ENCODE data around the gene DNAH17.

The DNAH17 gene

DNA sequence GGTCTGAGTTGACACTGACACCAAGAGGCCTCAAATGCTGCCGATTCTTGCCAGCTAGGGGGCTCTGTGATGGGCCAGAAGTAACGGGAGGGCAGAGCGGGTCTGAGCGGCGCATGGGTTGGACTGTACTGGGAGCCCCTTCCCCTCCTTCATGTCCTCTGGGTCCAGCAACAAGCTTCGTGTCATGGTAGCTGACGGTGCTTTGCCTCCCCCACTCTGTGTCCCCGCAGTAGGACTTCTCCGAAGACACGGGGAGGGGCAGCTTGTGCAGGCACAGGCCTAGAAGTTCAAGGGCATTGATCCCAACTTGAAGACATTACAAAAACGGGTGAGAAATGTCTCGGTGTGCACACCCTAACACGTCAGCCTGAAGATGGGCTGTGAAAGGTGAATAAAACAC lies 39.8 kb upstream of the DNAH17 start:
- Histone ChIP-seq H3K9ac (ENCODE audit: low read length) (no peak overlapping the region), H3K36me3 (ENCODE audit: insufficient read depth, low read length) (no peaks in the 10 kb centered on the region), H3K4me3 (ENCODE audit: low read depth in 1 of 2, low read length in 2 of 2) (no peak overlapping the region), H3K27ac (ENCODE audit: low read depth, low read length) (no peak overlapping the region), H3K9me3 (ENCODE audit: low read length) (no peaks in the 10 kb centered on the region), H3K4me1 (ENCODE audit: insufficient read depth, low read length) (peaks cover 20% of the 10 kb centered on the region), H3K27me3 (ENCODE audit: control insufficient read depth in 1 of 2, insufficient read depth in 2 of 2, low read length in 2 of 2) (no peaks in the 10 kb centered on the region)

GRCh38 chr17:78615631-78616030 lies 38.4 kb upstream of the DNAH17 start:
- Histone ChIP-seq H3K27me3 (ENCODE audit: control insufficient read depth in 1 of 2, insufficient read depth in 2 of 2, low read length in 2 of 2) (no peaks in the 10 kb centered on the region), H3K4me3 (ENCODE audit: low read depth in 1 of 2, low read length in 2 of 2) (no peak overlapping the region)

GRCh38 chr17:78613416-78613815 lies 36.2 kb upstream of the DNAH17 start:
- no peaks in the 10 kb centered on the region for H3K36me3 ChIP-seq (ENCODE audit: insufficient read depth, low read length)
- H3K27me3 ChIP-seq (ENCODE audit: control insufficient read depth in 1 of 2, insufficient read depth in 2 of 2, low read length in 2 of 2) = no peaks in the 10 kb centered on the region
- no peak overlapping the region for H3K27ac ChIP-seq (ENCODE audit: low read depth, low read length)
- peaks cover 51% of the 10 kb centered on the region for H3K4me1 ChIP-seq (ENCODE audit: insufficient read depth, low read length)
- no peak overlapping the region for H3K9ac ChIP-seq (ENCODE audit: low read length)
- H3K9me3 ChIP-seq (ENCODE audit: low read length) = no peaks in the 10 kb centered on the region
- no peak overlapping the region for H3K4me3 ChIP-seq (ENCODE audit: low read depth in 1 of 2, low read length in 2 of 2)

More at GRCh38 chr17:78615631-78616030, 38.4 kb upstream of the DNAH17 start:
- no peak overlapping the region for H3K27ac ChIP-seq (ENCODE audit: low read depth, low read length)
- no peaks in the 10 kb centered on the region for H3K36me3 ChIP-seq (ENCODE audit: insufficient read depth, low read length)
- H3K9ac ChIP-seq (ENCODE audit: low read length) = no peak overlapping the region
- H3K9me3 ChIP-seq (ENCODE audit: low read length) = no peaks in the 10 kb centered on the region
- H3K4me1 ChIP-seq (ENCODE audit: insufficient read depth, low read length) = peaks cover 31% of the 10 kb centered on the region

DNA sequence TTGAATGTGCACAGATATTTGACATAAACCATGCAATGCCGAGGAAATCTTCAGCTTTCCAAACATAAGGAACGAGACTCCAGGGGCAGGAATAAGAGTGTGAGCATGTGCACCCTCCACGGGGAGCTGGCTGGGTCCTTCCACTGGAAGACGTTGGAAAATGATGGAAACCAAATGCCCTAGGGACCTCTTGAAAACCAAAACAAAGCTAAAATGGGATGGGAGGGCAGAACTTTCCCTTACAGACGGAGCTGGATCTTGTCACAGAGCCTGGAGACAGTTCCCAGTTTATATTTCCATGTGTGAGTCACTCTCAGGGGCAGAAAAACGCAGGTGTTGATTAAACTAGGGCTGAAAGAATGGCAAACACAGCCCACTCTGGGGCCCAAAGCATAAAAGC lies 34.4 kb upstream of the DNAH17 start:
- H3K4me1 ChIP-seq (ENCODE audit: insufficient read depth, low read length) = peaks cover 38% of the 10 kb centered on the region
- H3K27me3 ChIP-seq (ENCODE audit: control insufficient read depth in 1 of 2, insufficient read depth in 2 of 2, low read length in 2 of 2) = no peaks in the 10 kb centered on the region
- H3K36me3 ChIP-seq (ENCODE audit: insufficient read depth, low read length) = no peaks in the 10 kb centered on the region
- H3K9me3 ChIP-seq (ENCODE audit: low read length) = no peaks in the 10 kb centered on the region
- no peak overlapping the region for H3K4me3 ChIP-seq (ENCODE audit: low read depth in 1 of 2, low read length in 2 of 2)
- H3K27ac ChIP-seq (ENCODE audit: low read depth, low read length) = peak overlapping the region; percentile 16
- no peak overlapping the region for H3K9ac ChIP-seq (ENCODE audit: low read length)

DNA sequence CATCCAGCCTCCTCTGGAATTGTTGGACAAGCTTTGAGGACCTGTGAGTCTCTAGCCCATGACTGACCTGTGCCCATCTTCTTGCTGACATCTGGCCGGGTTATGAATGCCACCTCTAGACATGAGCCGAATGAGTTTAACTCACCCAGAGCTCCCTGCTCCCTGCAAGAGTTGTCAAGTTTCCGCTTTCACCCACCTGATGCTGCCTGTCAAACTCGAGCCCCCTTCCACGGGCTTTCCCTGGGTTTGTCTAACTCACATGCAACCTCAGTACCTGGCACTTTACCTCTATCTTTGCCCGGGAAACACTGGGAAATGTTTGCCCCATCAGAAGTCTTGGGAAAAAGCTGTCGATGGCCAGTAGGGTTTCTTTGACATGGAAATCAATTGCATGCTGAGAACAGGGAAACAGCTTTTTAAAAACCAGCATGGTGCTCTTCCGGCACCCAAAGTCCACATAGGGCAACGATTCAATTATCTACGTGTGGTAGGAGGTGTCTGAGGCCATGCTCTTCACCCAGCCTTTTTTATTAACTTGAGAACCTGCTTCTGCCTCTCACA lies 33.8 kb upstream of the DNAH17 start:
- Histone ChIP-seq H3K9ac (ENCODE audit: low read length) (no peak overlapping the region), H3K4me1 (ENCODE audit: insufficient read depth, low read length) (peaks cover 38% of the 10 kb centered on the region), H3K4me3 (ENCODE audit: low read depth in 1 of 2, low read length in 2 of 2) (no peak overlapping the region), H3K9me3 (ENCODE audit: low read length) (no peaks in the 10 kb centered on the region), H3K27ac (ENCODE audit: low read depth, low read length) (peak overlapping the region; percentile 16), H3K36me3 (ENCODE audit: insufficient read depth, low read length) (no peaks in the 10 kb centered on the region), H3K27me3 (ENCODE audit: control insufficient read depth in 1 of 2, insufficient read depth in 2 of 2, low read length in 2 of 2) (no peaks in the 10 kb centered on the region)

DNA sequence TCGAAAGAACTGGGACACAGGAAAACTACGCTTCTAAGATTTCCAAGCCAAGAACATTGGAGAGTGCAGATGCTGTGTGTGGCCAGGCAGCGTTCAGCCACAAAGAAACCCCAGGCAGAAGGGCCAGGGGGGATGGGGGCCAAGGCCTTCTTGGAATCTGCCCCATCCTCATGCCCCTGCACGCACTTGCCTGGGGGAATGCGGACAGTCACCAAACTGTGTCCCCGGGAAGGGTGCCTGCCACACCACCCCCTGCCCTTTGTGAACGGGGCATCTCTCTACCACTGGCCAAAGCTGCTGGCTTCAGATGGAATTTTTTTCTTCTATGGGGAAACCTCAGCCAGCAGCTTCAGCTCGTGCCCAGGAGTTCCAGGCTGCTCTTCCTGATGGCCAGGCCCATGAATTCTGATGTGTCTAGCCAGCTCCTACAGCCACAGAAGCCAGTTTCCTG lies 32.0 kb upstream of the DNAH17 start:
- H3K27me3 ChIP-seq (ENCODE audit: control insufficient read depth in 1 of 2, insufficient read depth in 2 of 2, low read length in 2 of 2) = no peaks in the 10 kb centered on the region
- H3K4me1 ChIP-seq (ENCODE audit: insufficient read depth, low read length) = peaks cover 38% of the 10 kb centered on the region
- H3K36me3 ChIP-seq (ENCODE audit: insufficient read depth, low read length) = no peaks in the 10 kb centered on the region
- H3K27ac ChIP-seq (ENCODE audit: low read depth, low read length) = no peak overlapping the region
- no peak overlapping the region for H3K4me3 ChIP-seq (ENCODE audit: low read depth in 1 of 2, low read length in 2 of 2)
- no peak overlapping the region for H3K9ac ChIP-seq (ENCODE audit: low read length)
- H3K9me3 ChIP-seq (ENCODE audit: low read length) = no peaks in the 10 kb centered on the region

- Histone ChIP-seq H3K27ac (ENCODE audit: low read depth, low read length) (no peak overlapping the region), H3K4me1 (ENCODE audit: insufficient read depth, low read length) (peaks cover 38% of the 10 kb centered on the region), H3K36me3 (ENCODE audit: insufficient read depth, low read length) (no peaks in the 10 kb centered on the region), H3K9me3 (ENCODE audit: low read length) (no peaks in the 10 kb centered on the region), H3K4me3 (ENCODE audit: low read depth in 1 of 2, low read length in 2 of 2) (no peak overlapping the region), H3K27me3 (ENCODE audit: control insufficient read depth in 1 of 2, insufficient read depth in 2 of 2, low read length in 2 of 2) (no peaks in the 10 kb centered on the region), H3K9ac (ENCODE audit: low read length) (no peak overlapping the region)
Measured at GRCh38 chr17:78608804-78609186, 31.6 kb upstream of the DNAH17 start.

- Histone ChIP-seq H3K27ac (ENCODE audit: low read depth, low read length) (no peak overlapping the region), H3K9me3 (ENCODE audit: low read length) (no peaks in the 10 kb centered on the region), H3K4me3 (ENCODE audit: low read depth in 1 of 2, low read length in 2 of 2) (no peak overlapping the region), H3K36me3 (ENCODE audit: insufficient read depth, low read length) (no peaks in the 10 kb centered on the region), H3K4me1 (ENCODE audit: insufficient read depth, low read length) (peaks cover 38% of the 10 kb centered on the region), H3K9ac (ENCODE audit: low read length) (no peak overlapping the region), H3K27me3 (ENCODE audit: control insufficient read depth in 1 of 2, insufficient read depth in 2 of 2, low read length in 2 of 2) (no peaks in the 10 kb centered on the region)
Measured at GRCh38 chr17:78608122-78608803, 31.1 kb upstream of the DNAH17 start.

- H3K27me3 ChIP-seq (ENCODE audit: control insufficient read depth in 1 of 2, insufficient read depth in 2 of 2, low read length in 2 of 2) = no peaks in the 10 kb centered on the region
- peaks cover 32% of the 10 kb centered on the region for H3K4me1 ChIP-seq (ENCODE audit: insufficient read depth, low read length)
- H3K9me3 ChIP-seq (ENCODE audit: low read length) = no peaks in the 10 kb centered on the region
- H3K27ac ChIP-seq (ENCODE audit: low read depth, low read length) = no peak overlapping the region
- H3K36me3 ChIP-seq (ENCODE audit: insufficient read depth, low read length) = no peaks in the 10 kb centered on the region
- H3K9ac ChIP-seq (ENCODE audit: low read length) = no peak overlapping the region
- H3K4me3 ChIP-seq (ENCODE audit: low read depth in 1 of 2, low read length in 2 of 2) = no peak overlapping the region
Measured at GRCh38 chr17:78607038-78607437, 29.8 kb upstream of the DNAH17 start.

- Histone ChIP-seq H3K4me1 (ENCODE audit: insufficient read depth, low read length) (peaks cover 21% of the 10 kb centered on the region), H3K4me3 (ENCODE audit: low read depth in 1 of 2, low read length in 2 of 2) (no peak overlapping the region), H3K36me3 (ENCODE audit: insufficient read depth, low read length) (no peaks in the 10 kb centered on the region), H3K9me3 (ENCODE audit: low read length) (no peaks in the 10 kb centered on the region), H3K27ac (ENCODE audit: low read depth, low read length) (no peak overlapping the region), H3K9ac (ENCODE audit: low read length) (no peak overlapping the region), H3K27me3 (ENCODE audit: control insufficient read depth in 1 of 2, insufficient read depth in 2 of 2, low read length in 2 of 2) (no peaks in the 10 kb centered on the region)
Measured at GRCh38 chr17:78605886-78606285, 28.7 kb upstream of the DNAH17 start.

DNA sequence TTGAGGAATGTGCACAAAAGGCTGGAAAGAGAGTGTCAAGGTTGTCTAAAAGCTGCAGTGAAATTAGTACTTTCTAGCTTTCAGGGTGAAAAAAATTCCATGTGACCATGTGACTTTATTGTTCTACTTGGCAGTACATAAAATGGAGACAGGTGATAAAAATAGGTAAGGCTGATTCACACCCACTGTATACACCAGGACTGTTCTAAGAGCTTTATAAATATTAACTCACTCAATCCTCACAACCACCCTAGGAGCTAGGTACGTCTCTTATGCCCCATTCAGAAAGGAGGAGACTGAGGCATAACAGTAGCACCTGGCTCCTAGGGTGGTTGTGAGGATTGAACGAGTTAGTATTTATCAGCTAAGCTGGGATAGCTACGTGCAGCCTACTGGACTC lies 28.2 kb upstream of the DNAH17 start:
- no peak overlapping the region for H3K9ac ChIP-seq (ENCODE audit: low read length)
- H3K27me3 ChIP-seq (ENCODE audit: control insufficient read depth in 1 of 2, insufficient read depth in 2 of 2, low read length in 2 of 2) = no peaks in the 10 kb centered on the region
- H3K36me3 ChIP-seq (ENCODE audit: insufficient read depth, low read length) = no peaks in the 10 kb centered on the region
- H3K9me3 ChIP-seq (ENCODE audit: low read length) = no peaks in the 10 kb centered on the region
- H3K4me3 ChIP-seq (ENCODE audit: low read depth in 1 of 2, low read length in 2 of 2) = no peak overlapping the region
- H3K27ac ChIP-seq (ENCODE audit: low read depth, low read length) = no peak overlapping the region
- peaks cover 20% of the 10 kb centered on the region for H3K4me1 ChIP-seq (ENCODE audit: insufficient read depth, low read length)

GRCh38 chr17:78602246-78602645 lies 25.1 kb upstream of the DNAH17 start:
- Histone ChIP-seq H3K9me3 (ENCODE audit: low read length) (no peaks in the 10 kb centered on the region), H3K27ac (ENCODE audit: low read depth, low read length) (no peak overlapping the region), H3K4me3 (ENCODE audit: low read depth in 1 of 2, low read length in 2 of 2) (no peak overlapping the region)

More at GRCh38 chr17:78602246-78602645, 25.1 kb upstream of the DNAH17 start:
- Histone ChIP-seq H3K27me3 (ENCODE audit: control insufficient read depth in 1 of 2, insufficient read depth in 2 of 2, low read length in 2 of 2) (no peaks in the 10 kb centered on the region), H3K36me3 (ENCODE audit: insufficient read depth, low read length) (no peaks in the 10 kb centered on the region), H3K9ac (ENCODE audit: low read length) (no peak overlapping the region), H3K4me1 (ENCODE audit: insufficient read depth, low read length) (peaks cover 18% of the 10 kb centered on the region)
